ENCODE results near the gene PTPRN2. TPM values are rescaled to one million over a fixed set of nuclear protein-coding genes. Genes with fewer than 3 reads are reported as not detected.

The PTPRN2 gene
- total and polyA plus RNA-seq, 9 of the 15 experiments (the other 6 are each of a cell fraction or from before 2014, with no cell fraction given) = not detected

DNA sequence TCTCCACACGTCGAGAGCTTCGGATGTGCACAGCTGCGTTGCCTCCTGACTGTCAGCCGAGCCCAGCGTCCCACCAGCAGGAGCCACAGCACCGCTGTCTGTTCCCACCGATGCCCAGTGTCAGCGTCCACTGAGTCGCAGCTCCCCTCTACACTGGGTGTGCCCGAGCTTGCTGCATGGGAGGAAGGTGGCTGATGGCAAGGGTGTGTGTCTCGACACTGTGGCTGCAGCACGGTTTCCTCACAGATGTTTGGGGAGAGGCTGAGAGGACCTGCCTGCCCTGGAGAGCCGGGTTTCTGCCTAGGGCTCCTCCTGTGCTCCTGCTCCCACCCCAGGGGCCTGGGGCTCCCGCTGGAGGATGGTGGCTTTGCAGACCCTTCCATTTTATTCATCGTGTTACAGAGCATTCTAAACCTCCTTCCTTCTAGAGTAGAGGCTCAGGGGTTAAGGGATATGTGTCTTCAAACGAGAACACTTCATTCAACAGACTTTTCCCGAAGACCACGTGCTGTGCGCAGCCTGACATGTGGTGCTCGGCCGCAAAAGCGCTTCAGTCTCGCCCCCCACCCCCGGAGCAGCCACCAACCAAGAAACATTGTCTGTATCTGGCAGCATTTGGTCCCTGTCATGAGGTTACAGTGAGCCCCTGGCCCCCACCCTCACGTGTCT is 866.0 kb downstream of the PTPRN2 start:
- Histone ChIP-seq H3K9me3 (replicated peaks; ENCODE audit: control insufficient read depth, insufficient read depth, low read depth, low read length) (no peaks in the 10 kb centered on the region), H3K79me2 (ENCODE audit: control insufficient read depth, insufficient read depth, low read length) (no peaks in the 10 kb centered on the region), H3K27ac (ENCODE audit: extremely low read depth, low read depth, low read length) (no peak overlapping the region), H3K27me3 (ENCODE audit: control insufficient read depth in 2 of 2, insufficient read depth in 2 of 2, low read length in 2 of 2) (peaks cover 70 to 82% of the 10 kb centered on the region in 2 experiments), H4K20me1 (replicated peaks; ENCODE audit: control insufficient read depth, insufficient read depth, low read length) (peaks cover 12% of the 10 kb centered on the region; the same call in 1 of the 2 replicates), H3K36me3 (ENCODE audit: control insufficient read depth, insufficient read depth, low read length) (no peaks in the 10 kb centered on the region), H2AFZ (ENCODE audit: low read depth, low read length) (no peak overlapping the region), H3K4me1 (replicated peaks in 1 of 2; ENCODE audit: control insufficient read depth in 2 of 2, insufficient read depth in 2 of 2, low read length in 2 of 2) (peaks cover 0 to 8% of the 10 kb centered on the region in 2 experiments; a peak in 1 of 5 replicates), H3K4me2 (ENCODE audit: insufficient read depth, low read length) (no peak overlapping the region), H3K9ac (ENCODE audit: insufficient read depth in 1 of 2, low read depth in 2 of 2, low read length in 2 of 2) (no peak overlapping the region), H3K4me3 (no peak overlapping the region), H3K9me1 (ENCODE audit: control insufficient read depth, insufficient read depth, low read length) (no peaks in the 10 kb centered on the region)
- CTCF ChIA-PET (ENCODE audit: low intra/inter-chr PET ratio) = no interaction called here
- ATAC-seq (no peak), FAIRE-seq (no peak), DNase-seq (ENCODE audit: extremely low read depth in 1 of 4, low spot score in 3 of 4) (peak in 1 of 4 experiments; percentile 16)
- intact Hi-C loops (cut with micrococcal nuclease) = no loop called here
- under 1% methylated on average over 26 of the region's 26 CpGs for WGBS (ENCODE audit: insufficient coverage, low coverage, missing lambda C conversion rate)
- no TSS peak for BruUV-seq (replicated peaks)
- POLR2A ChIA-PET = no interaction called here
- in situ Hi-C loops (cut with MboI) = no loop called here
- TF ChIP-seq, protein P1, sequence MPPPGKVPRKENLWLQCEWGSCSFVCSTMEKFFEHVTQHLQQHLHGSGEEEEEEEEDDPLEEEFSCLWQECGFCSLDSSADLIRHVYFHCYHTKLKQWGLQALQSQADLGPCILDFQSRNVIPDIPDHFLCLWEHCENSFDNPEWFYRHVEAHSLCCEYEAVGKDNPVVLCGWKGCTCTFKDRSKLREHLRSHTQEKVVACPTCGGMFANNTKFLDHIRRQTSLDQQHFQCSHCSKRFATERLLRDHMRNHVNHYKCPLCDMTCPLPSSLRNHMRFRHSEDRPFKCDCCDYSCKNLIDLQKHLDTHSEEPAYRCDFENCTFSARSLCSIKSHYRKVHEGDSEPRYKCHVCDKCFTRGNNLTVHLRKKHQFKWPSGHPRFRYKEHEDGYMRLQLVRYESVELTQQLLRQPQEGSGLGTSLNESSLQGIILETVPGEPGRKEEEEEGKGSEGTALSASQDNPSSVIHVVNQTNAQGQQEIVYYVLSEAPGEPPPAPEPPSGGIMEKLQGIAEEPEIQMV (tag; conservative IDR thresholded peaks at IDR 0.05; ENCODE audit: low read depth) = no peak
- TF ChIP-seq, protein P2, sequence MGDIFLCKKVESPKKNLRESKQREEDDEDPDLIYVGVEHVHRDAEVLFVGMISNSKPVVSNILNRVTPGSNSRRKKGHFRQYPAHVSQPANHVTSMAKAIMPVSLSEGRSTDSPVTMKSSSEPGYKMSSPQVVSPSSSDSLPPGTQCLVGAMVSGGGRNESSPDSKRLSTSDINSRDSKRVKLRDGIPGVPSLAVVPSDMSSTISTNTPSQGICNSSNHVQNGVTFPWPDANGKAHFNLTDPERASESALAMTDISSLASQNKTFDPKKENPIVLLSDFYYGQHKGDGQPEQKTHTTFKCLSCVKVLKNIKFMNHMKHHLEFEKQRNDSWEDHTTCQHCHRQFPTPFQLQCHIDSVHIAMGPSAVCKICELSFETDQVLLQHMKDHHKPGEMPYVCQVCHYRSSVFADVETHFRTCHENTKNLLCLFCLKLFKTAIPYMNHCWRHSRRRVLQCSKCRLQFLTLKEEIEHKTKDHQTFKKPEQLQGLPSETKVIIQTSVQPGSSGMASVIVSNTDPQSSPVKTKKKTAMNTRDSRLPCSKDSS (IDR thresholded peaks at IDR 0.05; ENCODE audit: low read depth, partially characterized antibody) = no peak
- TF ChIP-seq, protein P3, sequence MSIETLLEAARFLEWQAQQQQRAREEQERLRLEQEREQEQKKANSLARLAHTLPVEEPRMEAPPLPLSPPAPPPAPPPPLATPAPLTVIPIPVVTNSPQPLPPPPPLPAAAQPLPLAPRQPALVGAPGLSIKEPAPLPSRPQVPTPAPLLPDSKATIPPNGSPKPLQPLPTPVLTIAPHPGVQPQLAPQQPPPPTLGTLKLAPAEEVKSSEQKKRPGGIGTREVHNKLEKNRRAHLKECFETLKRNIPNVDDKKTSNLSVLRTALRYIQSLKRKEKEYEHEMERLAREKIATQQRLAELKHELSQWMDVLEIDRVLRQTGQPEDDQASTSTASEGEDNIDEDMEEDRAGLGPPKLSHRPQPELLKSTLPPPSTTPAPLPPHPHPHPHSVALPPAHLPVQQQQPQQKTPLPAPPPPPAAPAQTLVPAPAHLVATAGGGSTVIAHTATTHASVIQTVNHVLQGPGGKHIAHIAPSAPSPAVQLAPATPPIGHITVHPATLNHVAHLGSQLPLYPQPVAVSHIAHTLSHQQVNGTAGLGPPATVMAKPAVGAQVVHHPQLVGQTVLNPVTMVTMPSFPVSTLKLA (conservative IDR thresholded peaks at IDR 0.05) = no peak
